ENCODE measurements around the gene KRTAP10-6.
"Not testable (repeated sequence)": the region's sequence is repeated elsewhere in the genome, so short reads cannot be mapped to it uniquely, and the experiment has no call there.

KRTAP10-6 gene

DNA sequence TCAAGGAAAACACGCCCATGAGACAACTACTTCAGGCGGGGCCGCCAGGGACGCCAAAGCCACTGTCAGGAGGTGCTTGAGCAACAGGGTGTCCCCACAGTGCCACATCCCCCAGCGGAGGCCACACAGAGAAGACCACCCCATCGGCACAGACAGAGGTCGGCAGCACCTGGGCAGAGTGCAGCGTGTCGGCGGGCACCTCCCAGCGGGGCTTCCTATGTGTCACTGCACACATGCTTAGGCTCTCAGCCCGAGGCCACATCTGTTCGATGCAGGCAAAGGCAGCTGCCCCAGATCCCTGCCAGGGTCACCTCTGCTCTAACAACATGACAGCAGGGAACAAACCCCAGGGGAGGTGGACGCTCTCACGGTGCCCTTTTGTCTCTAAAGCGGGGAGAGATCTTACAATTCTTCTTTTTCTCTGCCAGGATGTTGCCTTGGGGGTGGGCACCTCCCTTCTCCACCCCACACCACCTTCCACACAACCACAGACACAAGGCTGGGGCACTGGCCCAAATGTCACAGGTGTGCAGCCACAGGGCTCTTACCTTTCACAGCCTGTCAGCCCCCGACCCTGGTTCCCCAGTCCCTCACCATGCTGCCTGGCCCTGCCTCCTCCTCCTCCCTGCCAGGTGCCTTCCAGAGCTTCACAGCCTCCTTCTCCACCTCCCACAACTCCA lies 23.7 kb upstream of the KRTAP10-6 start:
- DNase-seq = no peak

DNA sequence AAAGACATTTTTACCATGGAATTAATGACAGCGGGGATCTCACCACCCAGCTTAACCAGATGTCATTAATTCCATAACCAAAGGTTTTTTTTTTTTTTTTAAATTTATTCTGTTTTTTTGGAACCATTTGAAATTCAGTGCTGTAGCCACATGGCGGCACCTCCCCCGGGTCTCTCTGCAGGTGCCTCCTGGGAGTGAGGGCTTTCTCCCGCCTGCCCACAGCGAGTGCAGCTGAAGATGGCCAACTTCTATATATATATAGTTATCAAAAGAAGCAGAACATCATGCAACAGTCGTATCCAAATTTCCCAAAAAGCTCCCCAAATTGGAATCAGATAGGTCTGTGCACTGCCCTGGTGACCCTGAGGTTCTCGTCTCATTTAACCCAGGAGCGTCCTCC lies 23.2 kb upstream of the KRTAP10-6 start:
- no peak for DNase-seq

DNA sequence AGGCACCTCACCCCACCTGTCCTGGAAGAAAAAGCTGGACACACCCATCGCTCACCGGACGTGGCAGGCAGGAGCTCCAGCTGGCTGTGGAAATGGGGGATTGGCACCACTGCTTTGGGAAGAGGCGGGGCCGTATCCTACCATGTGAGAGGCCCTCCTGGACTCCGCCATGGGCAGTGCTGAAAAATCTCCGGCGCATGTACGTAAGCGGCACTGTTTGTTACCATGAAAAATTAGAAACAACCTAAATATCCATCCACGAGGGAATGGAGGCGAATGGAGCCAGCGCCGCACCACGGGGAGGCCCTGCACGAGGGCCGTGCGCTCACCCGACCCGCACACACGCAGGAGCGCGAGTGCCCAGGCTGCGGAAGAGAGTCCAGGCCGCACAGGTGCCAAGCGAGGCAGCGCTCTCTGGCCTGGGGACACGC lies 22.7 kb upstream of the KRTAP10-6 start:
- DNase-seq = no peak

DNA sequence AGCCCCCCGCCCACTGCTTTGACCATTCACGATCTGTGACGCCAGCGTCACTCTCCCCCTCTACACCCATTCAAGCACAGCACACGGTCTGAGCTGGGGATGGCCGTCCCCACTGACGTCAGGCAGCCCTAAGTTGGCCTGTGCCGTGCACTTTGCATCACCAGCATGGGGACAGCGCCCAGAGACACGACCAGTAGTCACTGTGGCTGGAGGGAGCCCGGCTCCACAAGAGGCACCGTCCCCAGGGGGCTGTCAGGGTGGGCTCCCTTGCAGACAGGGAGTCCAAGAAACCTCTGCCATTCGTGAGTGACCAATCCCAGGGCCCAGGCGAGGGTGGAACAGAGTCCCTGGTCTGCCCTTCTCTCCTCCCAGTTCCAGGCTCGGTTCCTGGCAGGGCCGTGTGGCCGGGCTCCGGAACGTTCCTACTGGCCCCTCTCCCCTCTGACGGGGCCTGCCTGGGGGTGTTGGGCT lies 21.9 kb upstream of the KRTAP10-6 start:
- DNase-seq = no peak

DNA sequence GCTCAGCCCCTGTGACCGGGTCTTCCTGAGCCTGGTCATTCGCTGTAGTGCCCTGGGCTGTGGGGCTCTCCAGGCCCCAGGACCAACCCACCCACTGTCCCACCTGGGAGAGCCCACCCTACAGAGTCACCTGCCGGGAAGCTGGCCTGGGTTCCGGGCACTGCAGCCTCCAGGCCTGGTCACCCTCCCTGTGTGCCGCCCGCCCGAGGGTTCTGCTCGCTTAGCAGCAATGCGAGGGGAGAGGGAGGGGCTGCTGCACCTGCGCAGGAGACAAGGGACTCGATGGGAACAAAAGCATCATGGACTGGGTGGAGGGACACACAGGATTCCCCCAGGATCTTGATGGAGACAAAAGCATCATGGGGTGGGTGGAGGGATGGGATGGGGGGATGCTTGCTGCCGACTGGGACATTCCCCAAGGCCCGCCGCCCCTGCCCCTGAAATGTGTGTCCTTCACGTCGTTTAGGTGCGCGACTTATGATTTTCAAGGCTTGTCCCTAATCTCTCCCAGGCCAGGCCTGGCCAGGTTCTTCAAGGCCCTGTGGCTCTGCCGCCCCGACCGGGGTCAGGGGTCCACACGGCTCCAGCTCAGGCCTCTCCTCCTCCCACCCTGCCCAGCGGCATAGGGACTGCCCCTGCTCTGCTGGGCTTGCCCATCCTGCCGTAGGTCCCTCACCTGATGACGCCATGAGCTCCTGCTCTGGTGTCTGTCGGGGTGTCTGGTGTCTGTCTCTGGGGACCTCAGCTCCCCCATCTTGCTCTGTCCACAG lies 21.3 kb upstream of the KRTAP10-6 start:
- no peak for DNase-seq

DNA sequence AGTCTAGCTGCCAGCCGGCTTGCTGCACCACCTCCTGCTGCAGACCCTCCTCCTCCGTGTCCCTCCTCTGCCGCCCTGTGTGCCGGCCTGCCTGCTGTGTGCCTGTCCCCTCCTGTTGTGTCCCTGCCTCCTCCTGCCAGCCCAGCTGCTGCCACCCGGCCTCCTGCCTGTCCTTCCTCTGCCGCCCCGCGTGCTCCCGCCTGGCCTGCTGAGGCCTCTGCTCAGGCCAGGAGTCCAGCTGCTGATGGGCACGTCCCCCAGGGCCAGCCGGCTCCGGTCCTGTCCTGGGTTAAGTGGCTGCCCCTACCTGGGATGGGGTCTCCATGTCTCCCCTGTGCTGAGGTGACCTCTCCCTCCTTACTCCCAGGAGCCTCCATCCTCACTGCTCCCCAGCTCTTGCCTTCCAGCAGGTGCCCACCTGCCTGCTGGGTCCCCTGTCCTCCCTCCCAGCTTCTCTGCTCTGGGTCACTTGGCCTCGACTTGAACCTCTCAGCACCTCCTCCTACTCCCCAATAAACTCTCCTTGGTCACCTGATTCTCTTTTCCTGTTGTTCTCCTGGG lies 20.4 kb upstream of the KRTAP10-6 start:
- no peak for DNase-seq

DNA sequence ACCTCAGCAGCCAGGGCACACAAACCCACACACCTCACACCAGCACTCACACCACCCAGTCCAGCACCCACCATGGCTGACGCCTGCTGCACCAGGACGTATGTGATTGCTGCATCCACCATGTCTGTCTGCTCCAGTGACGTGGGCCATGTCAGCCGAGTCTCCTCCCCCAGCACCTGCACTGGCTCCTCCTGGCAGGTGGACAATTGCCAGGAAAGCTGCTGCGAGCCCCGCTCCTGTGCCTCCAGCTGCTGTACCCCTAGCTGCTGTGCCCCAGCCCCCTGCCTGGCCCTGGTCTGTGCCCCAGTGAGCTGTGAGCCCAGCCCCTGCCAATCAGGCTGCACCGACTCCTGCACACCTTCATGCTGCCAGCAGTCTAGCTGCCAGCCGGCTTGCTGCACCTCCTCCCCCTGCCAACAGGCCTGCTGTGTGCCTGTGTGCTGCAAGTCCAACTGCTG lies 19.8 kb upstream of the KRTAP10-6 start, which contains the start of gene KRTAP10-8:
Gene KRTAP10-8 (plus strand): TSS at position 51 of the 458 bp plus-strand sequence. CDS start 22 bp downstream, at position 73.
- no peak for DNase-seq

DNA sequence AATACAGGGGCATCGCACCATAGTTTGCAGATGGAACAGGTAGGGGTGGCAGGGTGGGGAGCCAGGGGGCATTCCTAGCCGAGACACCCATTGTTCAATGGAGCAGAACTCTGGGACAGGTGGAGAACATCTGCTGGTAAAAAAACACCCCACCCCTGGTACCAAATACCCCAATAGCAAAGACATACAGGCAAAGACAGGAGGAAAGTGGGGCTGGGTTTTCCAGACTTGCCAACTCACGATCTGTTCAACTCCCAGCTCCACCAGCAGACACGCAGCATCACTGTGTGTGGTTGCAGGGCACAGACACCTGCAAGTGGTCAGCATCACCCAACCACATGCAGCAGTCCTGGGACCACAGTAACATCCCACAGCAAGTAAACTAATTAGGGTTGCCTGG lies 19.2 kb upstream of the KRTAP10-6 start:
- no peak for DNase-seq

DNA sequence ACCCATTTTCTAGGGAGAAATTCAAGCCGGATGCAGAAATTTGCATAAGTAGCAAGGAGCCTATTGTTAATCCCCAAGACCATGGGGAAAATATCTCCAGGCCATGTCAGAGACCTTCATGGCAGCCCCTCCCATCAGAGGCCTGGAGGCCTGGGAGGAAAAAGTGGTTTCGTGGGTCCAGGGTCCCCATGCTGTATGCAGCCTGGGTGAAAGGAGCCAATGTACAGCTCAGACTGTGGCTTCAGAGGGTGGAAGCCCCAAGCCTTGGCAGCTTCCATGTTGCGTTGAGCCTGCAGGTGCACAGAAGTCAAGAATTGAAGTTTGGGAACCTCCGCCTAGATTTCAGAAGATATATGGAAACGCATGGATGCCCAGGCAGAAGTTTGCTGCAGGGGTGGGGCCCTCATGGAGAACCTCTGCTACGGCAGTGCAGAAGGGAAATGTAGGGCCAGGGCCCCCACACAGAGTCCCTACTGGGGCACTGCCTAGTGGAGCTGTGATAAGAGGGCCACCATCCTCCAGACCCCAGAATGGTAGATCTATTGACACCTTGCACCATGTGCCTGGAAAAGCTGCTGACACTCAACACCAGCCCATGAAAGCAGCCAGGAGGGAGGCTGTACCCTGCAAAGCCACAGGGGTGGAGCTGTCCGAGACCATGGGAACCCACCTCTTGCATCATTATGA lies 18.0 kb upstream of the KRTAP10-6 start:
- not testable (repeated sequence) for DNase-seq

DNA sequence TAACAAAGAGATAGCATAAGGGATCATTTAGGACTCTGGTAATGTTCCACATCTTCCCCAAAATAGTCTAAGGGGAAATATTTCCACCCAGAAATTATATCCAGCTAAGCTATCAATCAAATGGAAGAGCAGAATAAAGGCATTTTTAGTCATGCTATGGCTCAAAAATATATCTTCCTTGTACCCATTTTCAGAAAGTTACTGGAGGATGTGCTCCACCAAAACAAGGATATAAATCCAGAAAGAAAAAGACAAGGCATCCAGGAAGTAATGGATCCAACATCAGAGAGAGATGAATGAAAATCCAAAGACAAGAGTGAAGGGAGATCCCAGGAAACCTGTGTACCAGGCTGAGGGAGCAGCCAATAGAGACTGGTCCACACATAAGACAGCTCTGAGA lies 16.9 kb upstream of the KRTAP10-6 start:
- no peak for DNase-seq

DNA sequence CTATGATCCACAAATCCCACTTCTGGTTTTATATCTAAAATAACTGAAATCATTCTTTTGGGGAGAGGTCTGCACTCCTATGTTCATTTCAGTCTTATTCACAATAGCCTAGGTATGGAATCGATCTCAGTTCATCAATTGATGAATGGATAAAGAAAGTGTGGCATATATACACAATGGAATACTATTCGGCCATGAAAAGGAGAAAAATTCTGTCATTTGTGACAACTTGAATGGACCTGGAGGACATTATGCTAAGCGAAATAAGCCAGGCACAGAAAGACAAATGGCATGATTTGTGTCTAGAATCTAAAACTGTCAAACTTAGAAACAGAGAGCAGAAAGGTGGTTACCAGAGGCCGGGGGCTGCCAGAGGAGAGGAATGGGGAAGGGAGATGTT lies 14.2 kb upstream of the KRTAP10-6 start:
- no peak for DNase-seq

DNA sequence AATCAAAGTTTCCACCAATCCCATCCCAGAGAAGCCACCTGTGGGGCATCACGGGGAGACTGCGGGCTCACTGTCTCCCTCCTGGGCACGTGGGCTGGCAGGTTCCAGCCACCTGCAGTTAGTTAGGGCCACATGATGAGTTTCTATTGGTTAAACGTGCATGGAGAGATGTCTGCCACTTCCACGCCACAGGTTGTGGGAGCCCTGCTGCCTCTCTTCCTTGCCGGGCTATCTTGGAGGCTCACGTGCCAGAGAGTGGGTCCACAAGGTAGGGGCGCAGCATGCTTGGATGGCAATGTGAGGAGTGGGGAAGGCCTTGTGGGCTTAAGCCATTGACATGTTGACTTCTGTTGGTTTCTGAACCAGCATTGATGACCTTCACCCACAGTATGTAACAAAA lies 11.6 kb upstream of the KRTAP10-6 start:
- no peak for DNase-seq

DNA sequence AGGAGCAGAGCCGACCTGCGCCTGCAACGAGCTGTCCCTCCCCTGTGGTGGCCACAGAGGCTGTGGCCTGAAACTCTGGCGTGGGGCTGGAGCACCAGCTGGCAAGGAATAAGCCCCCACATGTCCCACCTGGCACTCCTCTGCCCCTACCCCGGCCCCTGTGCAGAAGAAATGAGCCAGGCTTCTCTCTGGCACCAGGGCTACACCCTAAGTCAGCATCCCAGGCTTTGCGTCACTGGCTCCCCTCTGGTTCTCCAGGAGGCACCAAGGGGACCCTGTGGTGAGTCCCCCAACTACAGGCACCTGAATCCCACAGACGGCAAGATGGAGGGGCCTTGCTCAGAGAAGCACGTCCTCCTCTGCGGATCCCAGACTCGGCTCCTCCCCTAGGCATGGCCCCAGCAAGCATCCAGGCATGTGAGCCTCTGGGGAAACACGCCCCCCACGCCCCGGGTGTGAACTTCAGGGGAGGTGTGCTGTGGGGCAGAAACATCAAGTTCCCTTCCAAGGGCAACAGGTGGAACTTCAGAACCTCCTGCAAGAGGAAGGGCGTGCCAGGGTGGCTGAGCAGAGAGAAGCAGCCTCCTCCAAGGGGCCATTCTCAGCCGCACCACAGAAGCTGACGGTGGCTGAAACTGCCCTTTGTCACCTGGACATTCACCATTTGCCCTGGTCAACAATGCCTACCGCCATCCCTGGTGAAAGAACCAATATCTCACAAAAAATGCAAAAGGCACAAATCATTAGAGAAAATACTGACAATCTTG lies 11.0 kb upstream of the KRTAP10-6 start:
- no peak for DNase-seq

DNA sequence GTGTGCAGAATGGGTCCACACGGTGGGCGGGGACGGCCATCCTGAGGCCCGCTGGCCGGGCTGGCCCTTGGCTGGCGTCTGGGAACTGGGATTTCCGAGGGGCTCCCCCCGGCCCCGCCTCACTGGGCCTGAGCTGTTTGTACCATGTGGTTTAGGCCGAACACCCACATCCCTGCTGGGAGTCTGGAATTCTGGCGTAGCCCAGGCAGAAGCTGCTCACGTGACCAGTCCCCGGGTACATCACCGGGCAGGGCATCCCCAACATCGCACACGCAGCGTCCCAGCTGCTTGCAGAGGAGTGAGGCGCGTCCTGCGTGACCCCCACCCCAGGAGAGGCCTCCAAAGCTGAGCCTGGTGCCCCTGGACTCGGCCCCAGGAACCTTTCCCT lies 10.2 kb upstream of the KRTAP10-6 start:
- DNase-seq = no peak

DNA sequence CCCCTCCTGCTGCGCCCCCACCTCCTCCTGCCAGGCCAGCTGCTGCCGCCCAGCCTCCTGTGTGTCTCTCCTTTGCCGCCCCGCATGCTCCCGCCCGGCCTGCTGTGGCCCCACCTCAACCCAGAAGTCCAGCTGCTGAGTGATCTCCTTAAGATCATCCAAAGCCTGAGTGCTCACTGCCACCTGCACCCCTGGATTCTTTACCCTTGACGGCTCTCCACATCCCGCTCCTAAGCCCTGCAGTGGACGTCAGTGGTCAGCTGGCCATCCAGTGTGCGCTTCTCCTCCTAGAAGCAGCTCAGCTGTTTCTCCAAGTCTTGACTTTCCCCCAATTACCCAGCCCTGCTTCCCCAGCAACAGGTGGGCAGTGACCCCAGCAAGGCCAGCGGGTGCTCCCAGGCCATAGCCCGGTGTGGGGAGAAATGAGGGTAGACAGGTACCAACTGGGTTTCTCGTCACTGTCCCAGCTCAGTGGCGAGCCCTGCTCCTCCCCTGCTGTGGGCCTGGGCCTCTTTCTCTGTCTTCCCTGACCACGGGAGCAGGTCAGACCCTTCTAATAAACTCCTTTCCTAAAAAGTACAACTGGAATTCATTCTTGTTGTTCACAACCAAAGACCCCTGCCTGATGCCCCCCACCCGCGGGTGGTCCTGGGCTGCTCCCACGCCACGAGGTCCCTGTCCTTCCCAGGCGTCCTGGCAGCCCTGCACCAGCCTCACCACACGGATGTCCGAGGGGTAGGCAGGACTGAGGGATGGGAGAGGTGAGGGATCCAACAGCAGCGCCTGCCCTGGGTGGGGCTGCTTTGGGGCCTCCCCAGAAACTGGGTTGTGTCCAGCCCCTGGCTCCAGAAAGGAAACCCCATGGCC lies 9.5 kb upstream of the KRTAP10-6 start:
- DNase-seq = no peak

DNA sequence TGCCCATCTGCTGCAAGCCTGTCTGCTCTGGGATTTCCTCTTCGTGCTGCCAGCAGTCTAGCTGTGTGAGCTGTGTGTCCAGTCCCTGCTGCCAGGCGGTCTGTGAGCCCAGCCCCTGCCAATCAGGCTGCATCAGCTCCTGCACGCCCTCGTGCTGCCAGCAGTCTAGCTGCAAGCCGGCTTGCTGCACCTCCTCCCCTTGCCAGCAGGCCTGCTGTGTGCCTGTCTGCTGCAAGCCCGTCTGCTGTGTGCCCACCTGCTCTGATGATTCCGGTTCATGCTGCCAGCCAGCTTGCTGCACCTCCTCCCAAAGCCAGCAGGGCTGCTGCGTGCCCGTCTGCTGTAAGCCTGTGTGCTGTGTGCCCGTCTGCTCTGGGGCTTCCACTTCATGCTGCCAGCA lies 8.8 kb upstream of the KRTAP10-6 start:
- DNase-seq = not testable (repeated sequence)

DNA sequence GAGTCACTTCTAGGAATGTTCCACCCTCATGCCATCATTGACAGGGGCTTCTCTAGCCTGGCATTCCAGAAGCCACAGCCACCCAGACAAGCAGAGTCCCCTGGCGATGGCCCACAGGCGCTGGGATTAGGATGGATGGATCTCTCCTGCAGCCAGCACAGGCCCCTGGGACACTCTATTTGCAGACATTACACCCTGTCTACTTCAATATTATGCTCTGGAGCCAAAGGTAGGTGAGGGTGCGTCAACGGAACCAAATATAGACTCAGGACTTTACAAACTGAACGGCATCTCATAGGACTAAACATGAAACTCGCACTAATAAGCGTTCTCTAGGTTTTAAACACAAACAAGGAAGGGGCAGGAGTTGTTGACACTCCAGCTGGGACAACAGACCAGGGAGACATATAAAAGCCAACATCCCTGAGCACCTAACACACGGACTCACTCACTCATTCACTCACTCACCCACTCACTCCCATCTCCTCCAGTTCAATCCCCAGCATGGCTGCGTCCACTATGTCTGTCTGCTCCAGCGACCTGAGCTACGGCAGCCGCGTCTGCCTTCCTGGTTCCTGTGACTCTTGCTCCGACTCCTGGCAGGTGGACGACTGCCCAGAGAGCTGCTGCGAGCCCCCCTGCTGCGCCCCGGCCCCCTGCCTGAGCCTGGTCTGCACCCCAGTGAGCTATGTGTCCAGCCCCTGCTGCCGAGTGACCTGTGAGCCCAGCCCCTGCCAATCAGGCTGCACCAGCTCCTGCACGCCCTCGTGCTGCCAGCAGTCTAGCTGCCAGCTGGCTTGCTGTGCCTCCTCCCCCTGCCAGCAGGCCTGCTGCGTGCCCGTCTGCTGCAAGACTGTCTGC lies 8.0 kb upstream of the KRTAP10-6 start, which contains the start of gene KRTAP10-7:
Gene KRTAP10-7 (plus strand): TSS at position 480 of the 861 bp plus-strand sequence. CDS start 25 bp downstream, at position 505.
- DNase-seq = not testable (repeated sequence)

DNA sequence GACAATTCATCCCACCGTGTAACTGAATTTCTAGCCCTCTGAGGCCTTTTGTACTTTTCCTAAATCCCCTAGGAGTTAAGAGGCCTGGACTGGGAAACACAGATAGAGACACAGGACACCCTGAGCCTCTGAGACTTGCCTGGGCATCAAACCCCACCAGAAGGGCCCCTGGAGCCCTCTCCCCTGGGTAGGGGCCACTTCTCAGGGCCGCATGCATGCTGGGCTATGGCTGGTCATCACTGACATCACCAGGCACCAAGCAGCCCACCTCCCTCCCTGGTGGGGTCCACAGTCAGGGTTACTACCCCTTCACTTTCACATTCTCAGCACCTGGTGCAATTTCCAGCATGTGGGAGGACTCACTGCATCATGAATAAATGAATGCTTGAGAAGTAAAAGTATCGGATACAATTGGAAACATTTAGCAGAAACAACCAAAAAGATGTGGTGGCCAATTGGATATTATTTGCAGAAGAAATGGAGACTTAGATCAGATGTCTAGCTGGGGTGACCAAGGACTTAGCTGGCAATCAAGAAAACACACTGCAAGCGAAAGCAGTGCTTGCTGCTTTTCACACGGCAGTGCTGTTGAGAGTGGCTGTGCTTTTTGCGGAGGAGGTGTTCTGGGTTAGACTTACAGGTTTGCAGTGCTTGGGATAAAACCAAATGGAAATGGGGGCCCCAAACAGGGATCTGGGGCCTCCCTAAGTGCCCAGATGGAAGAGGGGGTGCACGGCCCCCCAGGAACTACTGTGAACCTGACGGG lies 7.1 kb upstream of the KRTAP10-6 start:
- DNase-seq = no peak

DNA sequence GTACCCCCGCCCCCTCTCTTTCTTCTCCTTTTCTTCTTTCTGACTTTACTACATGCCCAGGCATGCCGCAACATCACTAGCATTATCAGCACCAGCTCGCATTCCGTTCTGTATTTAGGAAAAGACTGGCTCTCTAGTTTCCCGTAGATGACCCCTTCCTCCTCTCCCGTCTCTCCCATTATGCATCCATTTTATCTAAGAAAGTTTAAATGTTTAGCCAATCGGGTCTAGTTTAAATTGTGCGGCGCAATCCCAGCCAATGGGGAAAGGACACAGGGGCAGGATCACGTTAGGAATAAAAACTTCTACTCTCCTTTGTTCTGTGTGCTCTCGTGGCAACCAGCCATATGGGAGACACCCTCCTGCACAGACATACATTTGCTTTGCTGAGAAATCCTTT lies 5.8 kb upstream of the KRTAP10-6 start:
- no peak for DNase-seq

Data from SHP77 treated with DMSO at 0.1 percent for 48 hours (cell line).